GM18868 (cell line): ENCODE results near the gene NDUFB3.
"Not testable (repeated sequence)": the region's sequence is repeated elsewhere in the genome, so short reads cannot be mapped to it uniquely, and the experiment has no call there.

Experiments used
- ATAC-seq: cut with Tn5 transposase; IDR thresholded peaks from one replicate; pipeline ENCODE4 v1.9.1; 2021; ENCODE audit warnings: mild to moderate bottlenecking, moderate library complexity; ENCODE audit not compliant: unreplicated experiment

NDUFB3 gene

GRCh38 chr2:201090574-201090973, 18.8 kb downstream of the NDUFB3 start:
- no peak for ATAC-seq

GRCh38 chr2:201093573-201093972, 21.8 kb downstream of the NDUFB3 start:
- no peak for ATAC-seq

GRCh38 chr2:201100497-201100896, 28.7 kb downstream of the NDUFB3 start:
- ATAC-seq = no peak

- ATAC-seq = no peak
Measured at GRCh38 chr2:201105759-201106158, 34.0 kb downstream of the NDUFB3 start.

- no peak for ATAC-seq
Measured at GRCh38 chr2:201107624-201108023, 35.8 kb downstream of the NDUFB3 start.

- no peak for ATAC-seq
Measured at GRCh38 chr2:201108341-201108740, 36.5 kb downstream of the NDUFB3 start.

- ATAC-seq = no peak
Measured at GRCh38 chr2:201109186-201109585, 37.4 kb downstream of the NDUFB3 start.

GRCh38 chr2:201110615-201111014, 38.8 kb downstream of the NDUFB3 start:
- ATAC-seq = no peak

- ATAC-seq = no peak
Measured at GRCh38 chr2:201111096-201111495, 39.3 kb downstream of the NDUFB3 start.

GRCh38 chr2:201114350-201114749, 42.5 kb downstream of the NDUFB3 start:
- ATAC-seq = no peak

GRCh38 chr2:201114846-201115245, 43.0 kb downstream of the NDUFB3 start:
- no peak for ATAC-seq

- ATAC-seq = peak; percentile 34
Measured at GRCh38 chr2:201116115-201116958, 44.5 kb downstream of the NDUFB3 start, which contains the start of gene CFLAR. CFLAR (plus strand) TSS chr2:201116164; CDS start chr2:201129866, 13,702 bp downstream.

- peak; percentile 28 for ATAC-seq
Measured at GRCh38 chr2:201116959-201117734, 45.3 kb downstream of the NDUFB3 start.

- not testable (repeated sequence) for ATAC-seq
Measured at GRCh38 chr2:201117735-201118094, 45.9 kb downstream of the NDUFB3 start.

- peak; percentile 57 for ATAC-seq
Measured at GRCh38 chr2:201118121-201118960, 46.5 kb downstream of the NDUFB3 start.

- ATAC-seq = no peak
Measured at GRCh38 chr2:201118961-201119854, 47.4 kb downstream of the NDUFB3 start.

GRCh38 chr2:201122276-201122675, 50.5 kb downstream of the NDUFB3 start:
- no peak for ATAC-seq

GRCh38 chr2:201126308-201127151, 54.7 kb downstream of the NDUFB3 start:
- peak; percentile 22 for ATAC-seq

- no peak for ATAC-seq
Measured at GRCh38 chr2:201127152-201127511, 55.3 kb downstream of the NDUFB3 start.
